Skin epidermis (tissue), 12 donors: ENCODE results near the gene XYLT1.
"Not testable (repeated sequence)": the region's sequence is repeated elsewhere in the genome, so short reads cannot be mapped to it uniquely, and the experiment has no call there.

Source experiments
- H3K27ac ChIP-seq, 21 experiments: fragments of 200-600 bp; sonication (generic) in 11 of 21; one replicate each; pipeline ENCODE4 v1.5.0; 2020; ENCODE audit warnings: mild to moderate bottlenecking in 3 of 21, inconsistent platforms in 2 of 21, moderate library complexity in 2 of 21
- H3K4me3 ChIP-seq, 7 experiments: fragments of 200-600 bp; sonication (generic) in 2 of 7; one replicate each; pipeline ENCODE4 v1.5.0; 2020; ENCODE audit warnings: inconsistent platforms in 2 of 7, mild to moderate bottlenecking in 2 of 7, moderate library complexity in 1 of 7

The XYLT1 gene

DNA sequence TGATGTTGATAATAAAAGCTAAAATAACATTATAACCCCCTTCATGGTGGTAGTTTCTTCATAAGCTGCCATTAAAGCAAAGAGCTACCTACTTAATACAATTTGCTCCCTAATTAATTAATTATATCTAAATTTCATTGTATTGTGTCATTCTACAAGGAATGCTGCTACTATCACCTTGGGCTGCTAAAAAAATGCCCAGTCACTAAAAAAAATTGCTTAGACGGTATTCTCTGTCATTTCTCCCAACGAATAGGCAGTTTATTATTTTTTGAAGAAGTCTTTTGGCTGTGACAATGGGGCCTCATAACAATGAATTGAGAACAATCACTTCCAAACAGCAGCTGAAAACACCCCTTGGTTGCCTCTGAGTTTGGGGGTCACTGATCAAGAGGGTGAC is 59.5 kb downstream of the XYLT1 start:
- Histone ChIP-seq H3K4me3 (no peak overlapping the region), H3K27ac (no peak overlapping the region)

DNA sequence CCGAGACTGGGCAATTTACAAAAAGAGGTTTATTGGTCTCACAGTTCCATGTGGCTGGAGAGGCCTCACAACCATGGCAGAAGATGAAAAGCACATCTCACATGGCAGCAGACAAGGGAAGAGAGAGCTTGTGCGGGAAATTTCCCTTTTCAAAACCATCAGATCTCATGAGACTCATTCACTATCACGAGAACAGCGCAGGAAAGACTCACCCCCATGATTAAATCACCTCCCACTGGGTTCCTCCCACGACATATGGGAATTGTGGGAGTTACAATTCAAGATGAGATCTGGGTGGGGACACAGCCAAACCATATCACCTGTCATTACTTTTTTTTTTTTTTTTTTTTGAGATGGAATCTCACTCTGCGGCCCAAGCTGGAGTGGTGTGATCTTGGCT is 60.4 kb downstream of the XYLT1 start:
- H3K27ac ChIP-seq, H3K4me3 ChIP-seq: not testable (repeated sequence)

DNA sequence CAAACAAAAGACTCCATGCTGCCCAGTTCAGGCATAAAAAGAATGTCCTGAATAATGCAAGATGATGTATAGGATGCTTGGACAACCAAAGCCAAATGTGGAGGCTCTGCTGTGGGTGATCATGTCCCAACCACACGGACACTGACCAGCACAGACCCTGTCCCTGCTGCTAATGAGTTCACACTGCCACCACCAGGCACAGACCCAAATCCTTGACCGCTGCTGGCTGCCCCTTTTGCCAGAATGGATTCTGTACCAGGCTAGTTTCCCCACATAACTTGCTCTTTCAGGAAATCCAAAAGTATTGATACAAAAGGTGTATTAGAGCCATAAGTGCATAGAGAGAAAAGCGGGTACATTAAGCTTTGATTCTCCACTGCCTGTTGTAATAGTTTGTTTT is 60.9 kb downstream of the XYLT1 start:
- no peak overlapping the region for H3K27ac ChIP-seq
- H3K4me3 ChIP-seq = no peak overlapping the region

DNA sequence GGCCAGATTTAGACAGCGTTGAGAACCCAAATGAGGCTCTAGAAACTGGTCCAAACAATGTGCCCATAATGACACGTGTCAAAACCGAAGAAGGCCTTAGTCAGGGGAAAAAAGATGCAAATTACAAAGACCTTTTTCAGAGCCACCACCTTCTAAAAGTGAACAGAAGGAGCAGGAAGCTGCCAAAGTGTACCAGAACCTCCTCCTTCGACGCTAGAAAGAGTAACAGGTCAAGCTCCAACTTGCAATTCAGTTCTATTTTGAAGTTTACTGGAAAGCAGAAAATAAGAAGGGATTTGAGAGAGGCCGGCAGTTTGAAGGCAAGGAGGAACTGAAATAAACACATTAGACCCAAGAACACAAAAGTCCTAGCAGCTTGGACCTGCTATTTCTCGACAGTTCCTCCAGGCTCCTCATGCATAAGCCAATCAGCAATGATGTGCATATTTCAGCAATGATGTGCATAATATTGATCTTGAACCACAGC is 61.8 kb downstream of the XYLT1 start:
- Histone ChIP-seq H3K4me3 (no peak overlapping the region), H3K27ac (peak overlapping the region in 8 of 21 experiments; percentile 0 to 76 (median 40))

DNA sequence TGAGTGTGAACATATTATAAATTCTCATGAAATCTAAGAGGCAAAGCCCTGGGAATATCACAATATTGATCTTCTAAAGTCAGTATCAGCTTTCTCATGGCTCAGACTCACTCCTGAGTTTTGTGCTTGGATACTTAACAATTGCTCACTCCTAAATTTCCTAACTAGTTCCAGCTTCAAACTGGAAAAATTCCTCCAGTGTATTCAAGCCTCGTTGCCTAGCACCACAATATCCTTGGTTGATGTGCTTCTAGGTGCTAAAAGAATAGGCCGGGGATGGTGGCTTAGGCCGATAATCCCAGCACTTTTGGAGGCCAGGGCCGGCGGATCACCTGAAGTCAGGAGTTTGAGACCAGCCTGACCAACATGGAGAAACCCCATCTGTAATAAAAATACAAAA is 62.5 kb downstream of the XYLT1 start:
- peak overlapping the region in 8 of 21 experiments; percentile 11 to 77 (median 49) for H3K27ac ChIP-seq

DNA sequence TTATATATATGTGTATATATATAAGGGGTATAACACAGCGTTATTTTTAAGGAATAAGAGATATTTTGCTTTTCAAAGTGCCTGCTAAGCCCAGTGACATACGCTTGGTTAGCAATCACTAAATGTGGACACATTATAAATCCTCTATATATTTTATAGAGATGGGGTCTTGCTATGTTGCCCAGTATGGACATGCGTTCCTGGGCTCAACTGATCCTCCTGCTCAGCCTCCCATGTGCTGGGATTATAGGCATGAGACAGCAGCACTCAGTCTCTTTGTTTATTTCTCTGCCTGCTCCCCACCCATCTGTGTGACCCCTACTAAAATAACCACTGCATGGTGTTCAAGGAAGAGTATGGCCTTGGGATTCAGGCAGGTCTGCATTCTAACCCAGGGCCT is 63.4 kb downstream of the XYLT1 start:
- peak overlapping the region in 11 of 21 experiments; percentile 10 to 77 (median 50) for H3K27ac ChIP-seq
- H3K4me3 ChIP-seq = no peak overlapping the region

More for the DNA sequence above, 62.5 kb downstream of the XYLT1 start:
- H3K4me3 ChIP-seq = no peak overlapping the region

DNA sequence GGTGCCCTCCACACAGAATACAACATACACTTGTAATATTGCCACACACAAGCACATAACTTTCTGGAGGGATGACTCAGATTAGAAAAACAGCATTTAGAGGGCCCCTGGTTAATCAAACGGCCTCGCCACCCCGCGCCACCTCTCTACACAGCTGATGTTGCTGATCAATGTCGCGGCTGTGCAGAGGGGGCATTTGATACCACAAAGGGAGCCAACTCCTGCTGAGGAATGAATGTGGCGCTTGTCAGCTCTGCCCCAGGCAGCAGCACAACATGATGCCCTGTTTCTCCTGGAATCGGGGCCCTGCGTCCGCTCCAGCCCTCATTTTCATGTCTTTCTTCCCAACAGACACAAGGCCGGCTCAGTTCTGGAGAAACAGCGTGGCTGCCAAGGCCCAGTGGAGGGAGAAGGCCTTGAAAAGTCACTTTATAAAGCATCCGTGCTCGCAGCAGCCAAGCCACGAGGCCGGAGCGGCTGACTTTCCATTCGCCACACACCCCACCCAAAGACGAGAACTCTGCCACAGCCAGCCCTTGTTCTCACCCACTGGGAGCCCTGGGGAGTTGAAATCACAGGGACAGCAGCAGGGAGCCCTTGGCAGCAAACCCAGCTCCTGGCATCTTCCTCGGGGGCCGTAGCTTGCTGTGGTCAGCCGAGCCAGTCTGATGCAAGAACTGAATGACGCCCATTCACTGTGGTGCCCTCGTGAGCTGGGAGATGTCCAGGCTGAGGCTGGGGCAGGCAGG is 65.6 kb downstream of the XYLT1 start:
- H3K27ac ChIP-seq = peak overlapping the region in 20 of 21 experiments; percentile 9 to 83 (median 63)
- no peak overlapping the region for H3K4me3 ChIP-seq

DNA sequence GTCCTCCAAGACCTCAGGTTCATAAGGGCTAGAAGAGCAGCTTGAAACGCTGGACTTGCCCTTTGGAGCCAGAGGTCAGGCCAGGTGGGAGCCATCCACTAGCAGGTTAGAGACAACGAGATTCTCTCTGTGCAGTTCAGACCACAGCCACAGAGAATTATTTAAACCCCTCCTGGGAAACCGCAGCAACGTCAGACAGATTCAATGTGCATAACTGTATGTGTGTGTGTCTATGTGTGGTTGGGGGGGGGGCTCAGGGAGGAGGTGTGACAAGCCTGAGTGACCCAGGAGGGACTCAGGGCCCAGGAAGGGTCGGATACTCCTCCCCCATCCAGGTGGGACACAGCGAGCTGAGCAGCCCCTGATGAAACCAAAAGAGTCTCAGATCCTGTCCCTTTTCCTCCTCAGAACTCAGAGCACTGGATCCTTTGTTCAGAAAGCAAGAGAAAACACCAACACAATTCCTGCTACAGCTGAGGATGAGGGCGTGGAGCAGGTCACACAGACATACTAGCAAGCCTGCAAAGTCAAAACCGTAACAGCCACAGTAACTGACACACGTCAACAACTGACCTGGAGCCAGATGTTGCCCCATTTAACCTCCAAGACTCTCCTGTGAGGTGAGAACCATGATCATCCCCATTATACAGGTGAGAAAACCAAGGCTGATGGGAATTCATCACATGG is 66.8 kb downstream of the XYLT1 start:
- no peak overlapping the region for H3K4me3 ChIP-seq
- H3K27ac ChIP-seq = peak overlapping the region in 9 of 21 experiments; percentile 8 to 83 (median 44)

DNA sequence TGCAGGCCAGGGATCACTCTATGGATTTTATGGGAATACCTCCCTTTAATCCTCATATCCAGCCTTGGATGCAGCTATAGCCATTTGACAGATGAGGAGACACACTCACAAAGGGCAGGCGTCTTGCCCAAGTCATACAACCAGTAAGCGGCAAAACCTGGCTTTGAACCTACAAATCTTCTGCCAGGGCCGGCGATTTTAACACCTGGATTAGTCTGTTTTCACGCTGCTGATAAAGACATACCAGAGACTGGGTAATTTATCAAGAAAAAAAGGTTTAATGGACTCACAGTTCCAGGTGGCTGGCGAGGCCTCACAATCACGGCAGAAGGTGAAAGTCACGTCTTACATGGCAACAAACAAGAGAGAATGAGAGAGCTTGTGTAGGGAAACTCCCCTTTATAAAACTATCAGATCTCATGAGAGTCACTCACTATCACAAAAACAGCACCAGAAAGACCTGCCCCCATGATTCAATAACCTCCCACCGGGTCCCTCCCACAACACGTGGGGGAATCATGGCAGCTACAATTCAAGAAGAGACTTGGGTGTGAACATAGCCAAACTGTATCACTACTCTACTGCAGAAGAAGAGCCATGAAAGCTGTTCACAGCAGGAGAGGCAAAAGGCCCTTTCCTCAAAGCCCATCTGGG is 67.5 kb downstream of the XYLT1 start:
- peak overlapping the region in 6 of 21 experiments; percentile 18 to 83 (median 66) for H3K27ac ChIP-seq
- no peak overlapping the region for H3K4me3 ChIP-seq

DNA sequence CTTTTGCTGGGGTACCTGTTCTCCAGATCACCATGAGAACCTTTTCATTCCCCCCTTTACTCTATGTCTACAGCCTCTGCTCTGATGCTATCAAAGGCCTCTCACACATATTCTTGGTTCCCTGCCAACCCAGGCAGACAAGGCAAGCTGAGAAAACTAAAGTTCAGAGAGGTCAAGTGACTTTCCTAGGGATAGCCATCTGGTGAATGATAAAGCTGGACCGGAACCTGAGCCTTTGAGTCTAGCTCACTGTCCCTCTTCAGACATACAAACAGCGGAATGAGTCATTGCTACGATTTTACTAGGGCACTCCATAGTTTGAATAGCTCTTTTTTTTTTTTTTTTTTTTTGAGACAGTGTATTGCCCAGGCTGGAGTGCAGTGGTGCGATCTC is 73.3 kb downstream of the XYLT1 start:
- H3K27ac ChIP-seq = peak overlapping the region in 3 of 21 experiments; percentile 11 to 37 (median 20)
- H3K4me3 ChIP-seq = no peak overlapping the region

DNA sequence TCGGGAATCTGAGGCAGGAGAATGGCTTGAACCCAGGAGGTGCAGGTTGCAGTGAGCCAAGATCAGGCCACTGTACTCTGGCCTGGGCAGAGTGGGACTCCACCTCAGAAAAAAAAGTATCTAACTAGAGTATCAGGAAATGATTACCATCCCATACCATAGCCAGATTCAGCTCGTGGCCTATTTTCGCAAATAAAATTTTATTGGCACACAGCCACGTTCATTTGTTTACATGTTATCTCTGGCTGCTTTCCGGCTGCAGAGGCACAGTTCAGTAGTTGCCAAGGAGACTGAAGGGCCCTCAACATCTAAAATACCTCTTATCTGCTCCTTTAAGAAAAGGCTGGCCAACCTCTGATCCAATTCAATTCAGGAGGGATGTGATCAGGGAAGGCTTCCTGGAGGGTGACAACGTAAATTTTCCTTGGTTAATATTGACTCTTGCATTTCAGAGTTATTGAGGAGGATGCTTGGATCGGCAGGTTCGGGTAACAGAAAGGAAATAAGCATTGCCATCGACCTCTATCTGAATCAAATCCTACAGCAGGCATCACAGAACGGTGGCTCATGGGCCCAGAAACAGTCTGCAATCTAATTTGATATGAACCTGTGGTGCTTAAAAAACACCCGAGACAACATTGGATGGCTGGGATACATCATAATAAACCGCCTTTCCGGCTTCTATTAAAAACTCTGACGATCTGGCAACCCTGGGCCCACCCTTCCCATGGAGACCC is 73.8 kb downstream of the XYLT1 start:
- Histone ChIP-seq H3K4me3 (no peak overlapping the region), H3K27ac (peak overlapping the region in 6 of 21 experiments; percentile 11 to 37 (median 17))

DNA sequence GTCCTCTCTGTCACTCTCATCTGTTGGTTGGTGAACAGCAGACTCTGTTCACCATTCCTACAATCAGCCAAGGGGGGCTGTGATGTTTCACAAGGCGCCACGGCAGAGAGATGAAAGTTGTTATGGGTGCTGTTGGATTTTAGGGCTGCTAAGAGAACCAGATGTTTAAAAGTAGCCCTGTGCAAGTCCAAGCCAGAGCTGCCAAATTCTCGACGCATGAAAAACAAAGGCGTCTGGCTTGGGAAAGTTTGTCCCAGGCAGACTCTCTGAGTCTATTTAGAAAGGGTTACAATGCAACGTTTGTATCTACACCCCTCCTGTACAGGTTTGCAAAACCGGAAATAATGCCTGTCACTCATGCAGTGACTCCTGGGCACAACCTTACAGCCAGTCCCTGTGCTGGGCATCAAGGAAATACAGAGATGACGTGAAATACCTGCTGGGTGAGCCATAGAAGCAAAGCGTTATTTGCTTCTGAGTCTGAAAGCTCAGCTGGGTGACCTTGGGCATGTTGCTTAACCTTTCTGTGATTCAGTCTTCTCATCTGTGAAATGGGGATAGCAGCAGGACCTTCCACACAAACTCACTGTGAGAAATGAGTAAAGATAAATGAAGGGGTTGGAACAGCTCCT is 74.8 kb downstream of the XYLT1 start:
- H3K27ac ChIP-seq = peak overlapping the region in 4 of 21 experiments; percentile 14 to 34 (median 25)
- no peak overlapping the region for H3K4me3 ChIP-seq

DNA sequence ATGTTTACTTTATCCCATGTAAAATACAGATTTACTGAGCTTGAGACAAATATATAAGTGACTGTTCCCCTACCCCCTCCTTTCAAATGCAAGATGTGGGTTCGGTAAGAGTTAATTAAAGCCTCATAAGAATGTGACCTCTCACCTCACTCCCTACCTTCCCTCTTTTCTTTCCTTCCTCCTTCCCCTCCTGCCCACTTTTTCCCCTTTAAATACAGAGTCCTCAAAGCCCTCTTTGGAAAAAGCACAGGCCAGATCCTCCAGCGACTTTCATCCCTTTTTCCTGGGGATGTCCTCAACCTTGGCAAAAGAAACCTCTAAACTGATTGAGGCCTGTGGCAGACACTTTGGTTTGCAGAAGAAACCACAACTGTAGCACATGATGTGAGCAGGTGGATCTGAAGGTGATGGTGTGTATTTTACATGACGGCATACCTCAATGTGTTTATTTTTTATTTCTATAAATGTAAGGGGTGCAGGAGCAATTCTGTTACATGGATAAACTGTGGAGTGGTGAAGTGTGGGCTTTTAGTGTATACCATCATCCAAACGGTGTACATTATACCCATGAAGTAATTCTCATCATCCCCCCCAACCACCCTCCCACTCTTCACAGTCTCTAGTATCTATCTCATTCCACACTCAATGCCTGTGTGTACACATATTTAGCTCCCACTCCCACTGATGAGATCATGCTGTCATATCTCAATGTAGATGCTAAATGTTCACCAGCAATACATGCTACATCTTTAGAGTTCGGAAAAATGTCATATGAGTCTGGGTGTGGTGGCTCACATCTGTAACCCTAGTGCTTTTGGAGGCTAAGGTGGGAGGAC is 77.7 kb downstream of the XYLT1 start:
- Histone ChIP-seq H3K27ac (no peak overlapping the region), H3K4me3 (no peak overlapping the region)

DNA sequence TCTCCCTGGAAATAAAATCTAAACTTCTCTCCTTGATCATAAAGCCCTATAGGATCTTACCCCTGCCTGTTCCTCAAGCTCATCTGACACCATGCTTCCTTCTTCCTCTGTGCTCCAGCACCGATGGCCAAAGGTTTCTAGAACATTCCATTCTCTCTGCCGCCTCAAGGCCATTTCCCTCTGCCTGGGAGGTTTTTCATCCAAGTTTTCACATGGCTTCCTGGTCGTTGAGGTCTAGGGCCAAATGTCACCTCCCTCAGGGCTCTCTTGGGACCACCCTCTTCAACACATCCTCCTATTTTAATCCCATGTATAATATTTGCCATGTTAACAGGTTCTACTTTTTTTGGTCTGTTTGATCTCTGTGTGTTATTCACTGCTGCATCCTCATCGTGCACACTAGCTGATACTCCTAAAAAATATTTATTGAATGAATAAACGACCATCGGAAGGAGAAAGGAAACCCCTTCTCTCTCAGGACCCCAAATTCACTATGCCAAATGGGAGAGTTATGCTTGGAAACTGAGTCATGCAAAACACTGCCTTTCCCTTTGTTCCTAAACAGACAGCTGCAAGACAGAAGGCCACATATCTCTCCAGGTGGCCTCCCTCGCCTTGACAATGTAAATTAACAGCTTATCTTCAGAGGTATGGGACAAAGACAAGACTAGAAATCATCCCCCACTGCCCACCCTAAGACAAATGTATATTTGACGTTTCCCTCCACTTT is 78.5 kb downstream of the XYLT1 start:
- H3K27ac ChIP-seq = no peak overlapping the region
- H3K4me3 ChIP-seq = no peak overlapping the region

DNA sequence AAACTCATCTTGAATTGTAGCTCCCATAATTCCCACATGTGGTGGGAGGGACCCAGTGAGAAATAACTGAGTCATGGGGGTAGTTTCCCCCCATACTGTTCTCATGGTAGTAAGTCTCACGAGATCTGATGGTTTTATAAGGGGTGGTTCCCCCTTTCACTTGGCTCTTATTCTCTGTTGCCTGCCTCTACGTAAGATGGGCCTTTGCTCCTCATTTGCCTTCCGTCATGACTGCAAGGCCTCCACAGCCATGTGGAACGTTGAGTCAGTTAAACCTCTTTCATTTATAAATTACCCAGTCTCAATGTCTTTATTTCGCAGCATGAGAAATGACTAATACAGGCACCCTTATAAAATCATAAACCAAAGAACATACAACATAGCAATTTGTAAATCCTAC is 79.0 kb downstream of the XYLT1 start:
- Histone ChIP-seq H3K4me3 (no peak overlapping the region), H3K27ac (no peak overlapping the region)

DNA sequence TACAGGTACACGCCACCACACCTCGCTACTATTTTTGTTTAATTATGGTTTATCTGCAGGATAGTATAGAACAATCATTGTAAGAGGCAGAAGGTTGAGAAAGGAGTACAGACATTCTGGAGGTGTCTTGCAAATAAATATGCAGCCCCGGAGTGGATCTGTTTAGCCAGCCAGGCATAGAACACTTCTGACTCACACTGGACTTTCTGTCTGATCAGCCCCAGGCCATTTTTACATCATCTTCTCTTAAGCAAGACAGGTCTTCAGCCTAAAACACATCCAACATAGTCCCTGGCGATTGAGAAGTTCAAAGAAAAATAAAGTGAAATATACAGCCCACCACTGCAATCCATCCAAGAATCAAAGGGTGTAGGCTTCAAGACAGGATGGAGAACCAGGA is 81.4 kb downstream of the XYLT1 start:
- no peak overlapping the region for H3K4me3 ChIP-seq

DNA sequence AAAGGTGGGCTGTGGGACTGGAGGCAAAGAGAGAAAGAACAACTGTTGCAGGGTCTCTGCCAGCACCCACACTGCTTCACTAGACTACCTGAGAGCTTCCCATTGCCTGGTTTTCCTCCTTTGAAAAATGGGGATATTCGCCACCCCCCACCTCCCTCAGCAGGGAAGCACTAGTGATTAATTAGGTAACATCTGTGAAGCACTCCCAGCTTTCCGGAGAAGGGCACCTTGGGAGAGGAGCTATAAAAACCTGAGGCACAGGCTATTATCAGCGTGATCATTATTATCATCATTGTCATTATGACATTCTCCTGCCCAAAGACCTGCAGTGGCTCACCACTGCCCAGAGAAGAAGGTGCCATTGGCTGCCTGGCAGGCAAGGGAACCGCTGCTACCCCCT is 83.5 kb downstream of the XYLT1 start:
- Histone ChIP-seq H3K4me3 (no peak overlapping the region), H3K27ac (no peak overlapping the region)

More for the DNA sequence above, 81.4 kb downstream of the XYLT1 start:
- no peak overlapping the region for H3K27ac ChIP-seq

DNA sequence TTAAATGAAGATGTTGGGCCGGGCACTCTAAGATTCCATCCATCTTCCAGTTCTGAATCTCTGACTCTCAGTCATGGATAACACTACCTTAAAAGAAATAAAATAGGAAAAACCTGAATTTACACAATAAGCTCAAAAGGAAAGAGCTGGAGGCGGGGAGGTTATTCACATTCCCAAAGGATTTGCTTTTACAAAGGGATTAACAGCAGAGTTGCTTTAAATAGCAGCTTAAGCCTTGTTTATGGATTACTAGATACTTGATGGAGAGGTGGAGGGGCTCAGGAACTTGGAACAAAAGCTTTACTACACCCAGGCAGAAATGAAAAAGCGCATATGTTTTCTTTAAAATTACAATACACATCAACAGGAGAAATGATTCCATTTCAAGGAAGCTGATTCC is 84.5 kb downstream of the XYLT1 start:
- H3K4me3 ChIP-seq = no peak overlapping the region
- H3K27ac ChIP-seq = no peak overlapping the region
